Breast epithelium (tissue), 3 donors: ENCODE measurements around the gene KRTAP9-8.

Experiments
- CTCF ChIP-seq, 3 donors: fragments of 450-650 bp; IDR thresholded peaks; one replicate each; pipeline ENCODE4 v1.5.1; 2016 to 2017; ENCODE audit warnings: antibody characterized with exemption in 3 of 3, mild to moderate bottlenecking in 3 of 3, moderate library complexity in 3 of 3
- POLR2A ChIP-seq: fragments of 450-650 bp; IDR thresholded peaks from one replicate; pipeline ENCODE4 v1.6.1; 2016; ENCODE audit warnings: antibody characterized with exemption, mild to moderate bottlenecking, moderate library complexity
- POLR2AphosphoS5 ChIP-seq, 3 donors: sonication (generic); formaldehyde crosslinking; IDR thresholded peaks; one replicate each; pipeline ENCODE4 v1.6.1; 2017; ENCODE audit warnings: antibody characterized with exemption in 3 of 3

- TF ChIP-seq CTCF (IDR thresholded peaks at IDR 0.05) (no peak), POLR2A (no peak), POLR2AphosphoS5 (IDR thresholded peaks at IDR 0.05) (no peak)
These were observed 49.3 kb downstream of the KRTAP9-8 start for GRCh38 chr17:41287050-41287449.
